DND-41 (cell line): Measurements from ENCODE around the gene GJB2.

Experiments used
- ATAC-seq: fragments of 200-7000 bp; cut with Tn5 transposase; 3 replicates; pipeline ENCODE4 v1.9.1; 2021; ENCODE audit warnings: low read depth; ENCODE audit not compliant: insufficient read depth
- DNase-seq: peaks from one replicate; pipeline ENCODE4 v3.0.0-alpha.2; 2020
- H2AFZ ChIP-seq: 2 replicates; pipeline ENCODE4 v1.6.0; 2012; ENCODE audit warnings: low read depth, low read length
- H3K27ac ChIP-seq: 2 replicates; pipeline ENCODE4 v1.5.1; 2012; ENCODE audit warnings: low read length, inconsistent platforms
- H3K27me3 ChIP-seq: fragments of 200-600 bp; sonication (generic); 2 replicates; pipeline ENCODE4 v1.6.0; 2012; ENCODE audit warnings: low read length, mild to moderate bottlenecking, inconsistent platforms; ENCODE audit not compliant: insufficient read depth, poor library complexity
- H3K36me3 ChIP-seq: 2 replicates; pipeline ENCODE4 v1.5.1; 2012; ENCODE audit warnings: low read length, inconsistent platforms; ENCODE audit not compliant: insufficient read depth
- H3K4me1 ChIP-seq: 2 replicates; pipeline ENCODE4 v1.5.1; 2012; ENCODE audit warnings: mild to moderate bottlenecking, low read length; ENCODE audit not compliant: insufficient read depth
- H3K4me2 ChIP-seq: 2 replicates; pipeline ENCODE4 v1.6.0; 2012; ENCODE audit warnings: mild to moderate bottlenecking, moderate library complexity, low read length, inconsistent platforms; ENCODE audit not compliant: insufficient read depth
- H3K4me3 ChIP-seq, 2 experiments: fragments of 200-600 bp in 1 of 2; shearing (Covaris generic) in 1 of 2; 2 replicates each; pipeline ENCODE4 v1.5.1; 2012 to 2016; ENCODE audit warnings: inconsistent platforms in 2 of 2, low read length in 2 of 2, mild to moderate bottlenecking in 2 of 2, low read depth in 1 of 2, moderate library complexity in 1 of 2
- H3K79me2 ChIP-seq: 2 replicates; pipeline ENCODE4 v1.6.0; 2012; ENCODE audit warnings: low read length, inconsistent platforms; ENCODE audit not compliant: insufficient read depth
- H3K9ac ChIP-seq: 2 replicates; pipeline ENCODE4 v1.6.0; 2012; ENCODE audit warnings: low read depth, mild to moderate bottlenecking, inconsistent platforms, low read length, moderate library complexity
- H3K9me3 ChIP-seq: 2 replicates; pipeline ENCODE4 v1.5.1; 2012; ENCODE audit warnings: low read length, moderate library complexity, mild to moderate bottlenecking, inconsistent platforms; ENCODE audit not compliant: insufficient read depth, severe bottlenecking
- H4K20me1 ChIP-seq: 2 replicates; pipeline ENCODE4 v1.6.0; 2012; ENCODE audit warnings: low read length; ENCODE audit not compliant: insufficient read depth
- CTCF ChIP-seq: IDR thresholded peaks from 2 replicates; pipeline ENCODE4 v1.5.1; 2012; ENCODE audit warnings: borderline replicate concordance, low read length, moderate library complexity, mild to moderate bottlenecking; ENCODE audit not compliant: poor library complexity, severe bottlenecking; ENCODE audit errors: extremely low read depth
- EZH2 ChIP-seq: IDR thresholded peaks from 3 replicates; pipeline ENCODE4 v1.6.1; 2012; ENCODE audit warnings: borderline replicate concordance, low read depth, mild to moderate bottlenecking, moderate library complexity, low read length, inconsistent platforms; ENCODE audit not compliant: severe bottlenecking

GJB2 gene

GRCh38 chr13:20192836-20193161 is at the start of gene GJB2:
GJB2 (minus strand) TSS chr13:20192938; CDS start chr13:20189581, 3,357 bp downstream.
- no peaks in the 10 kb centered on the region for H3K9me3 ChIP-seq
- peak; percentile 54 for ATAC-seq
- H3K4me2 ChIP-seq, result peak within 1 kb of the TSS; percentile 53
- H3K27ac ChIP-seq, result no peak within 1 kb of the TSS
- H3K4me3 ChIP-seq, result peak within 1 kb of the TSS in 1 of 2 experiments; percentile 19; a peak in 2 of 4 replicates
- TF ChIP-seq EZH2 (no peak), CTCF (no peak)
- H3K36me3 ChIP-seq, result no peaks in the 10 kb centered on the region
- no peak within 1 kb of the TSS for H3K9ac ChIP-seq
- no peaks in the 10 kb centered on the region; the same call in 1 of the 2 replicates for H4K20me1 ChIP-seq
- H3K27me3 ChIP-seq, result peaks cover 52% of the 10 kb centered on the region
- peak; percentile 25 for DNase-seq
- H3K4me1 ChIP-seq, result peaks cover 11% of the 10 kb centered on the region
- H3K79me2 ChIP-seq, result no peaks in the 10 kb centered on the region
- H2AFZ ChIP-seq, result no peak within 1 kb of the TSS

GRCh38 chr13:20241593-20241992 is 48.9 kb upstream of the GJB2 start:
- no peak for ATAC-seq
- H3K27ac ChIP-seq, result no peak overlapping the region
- no peaks in the 10 kb centered on the region for H4K20me1 ChIP-seq
- no peaks in the 10 kb centered on the region for H3K4me1 ChIP-seq
- no peak overlapping the region for H3K9ac ChIP-seq
- H3K4me2 ChIP-seq, result no peak overlapping the region
- H3K4me3 ChIP-seq, result no peak overlapping the region
- no peak overlapping the region for H2AFZ ChIP-seq
- no peaks in the 10 kb centered on the region for H3K36me3 ChIP-seq
- no peak for DNase-seq
- H3K9me3 ChIP-seq, result no peaks in the 10 kb centered on the region
- TF ChIP-seq EZH2 (no peak), CTCF (no peak)
- peaks cover 3% of the 10 kb centered on the region for H3K27me3 ChIP-seq
- no peaks in the 10 kb centered on the region for H3K79me2 ChIP-seq

- H3K4me2 ChIP-seq, result no peak overlapping the region
- no peak overlapping the region for H2AFZ ChIP-seq
- no peaks in the 10 kb centered on the region for H3K9me3 ChIP-seq
- H3K79me2 ChIP-seq, result no peaks in the 10 kb centered on the region
- no peak for TF ChIP-seq CTCF
- no peak for TF ChIP-seq EZH2
- peaks cover 3% of the 10 kb centered on the region for H3K27me3 ChIP-seq
- H3K4me1 ChIP-seq, result no peaks in the 10 kb centered on the region
- no peaks in the 10 kb centered on the region for H3K36me3 ChIP-seq
- ATAC-seq (no peak), DNase-seq (no peak)
- no peaks in the 10 kb centered on the region for H4K20me1 ChIP-seq
- H3K9ac ChIP-seq, result no peak overlapping the region
- no peak overlapping the region for H3K27ac ChIP-seq
- H3K4me3 ChIP-seq, result no peak overlapping the region
These were observed 47.0 kb upstream of the GJB2 start for GRCh38 chr13:20239748-20240147.

- Histone ChIP-seq H2AFZ (no peak overlapping the region), H3K4me3 (no peak overlapping the region), H4K20me1 (no peaks in the 10 kb centered on the region), H3K27ac (no peak overlapping the region), H3K9me3 (no peaks in the 10 kb centered on the region), H3K4me1 (no peaks in the 10 kb centered on the region), H3K4me2 (no peak overlapping the region), H3K79me2 (no peaks in the 10 kb centered on the region), H3K27me3 (no peaks in the 10 kb centered on the region), H3K9ac (no peak overlapping the region), H3K36me3 (no peaks in the 10 kb centered on the region)
- DNase-seq, result no peak
- ATAC-seq, result no peak
- no peak for TF ChIP-seq CTCF
- TF ChIP-seq EZH2, result no peak
These were observed 40.0 kb upstream of the GJB2 start for GRCh38 chr13:20232556-20233277.
